HG02870 (cell line): ENCODE results near the gene RBKS.

ENCODE experiments used
- ATAC-seq: cut with Tn5 transposase; IDR thresholded peaks from one replicate; pipeline ENCODE4 v1.9.1; 2021; ENCODE audit warnings: mild to moderate bottlenecking, moderate library complexity; ENCODE audit not compliant: unreplicated experiment

Gene RBKS

DNA sequence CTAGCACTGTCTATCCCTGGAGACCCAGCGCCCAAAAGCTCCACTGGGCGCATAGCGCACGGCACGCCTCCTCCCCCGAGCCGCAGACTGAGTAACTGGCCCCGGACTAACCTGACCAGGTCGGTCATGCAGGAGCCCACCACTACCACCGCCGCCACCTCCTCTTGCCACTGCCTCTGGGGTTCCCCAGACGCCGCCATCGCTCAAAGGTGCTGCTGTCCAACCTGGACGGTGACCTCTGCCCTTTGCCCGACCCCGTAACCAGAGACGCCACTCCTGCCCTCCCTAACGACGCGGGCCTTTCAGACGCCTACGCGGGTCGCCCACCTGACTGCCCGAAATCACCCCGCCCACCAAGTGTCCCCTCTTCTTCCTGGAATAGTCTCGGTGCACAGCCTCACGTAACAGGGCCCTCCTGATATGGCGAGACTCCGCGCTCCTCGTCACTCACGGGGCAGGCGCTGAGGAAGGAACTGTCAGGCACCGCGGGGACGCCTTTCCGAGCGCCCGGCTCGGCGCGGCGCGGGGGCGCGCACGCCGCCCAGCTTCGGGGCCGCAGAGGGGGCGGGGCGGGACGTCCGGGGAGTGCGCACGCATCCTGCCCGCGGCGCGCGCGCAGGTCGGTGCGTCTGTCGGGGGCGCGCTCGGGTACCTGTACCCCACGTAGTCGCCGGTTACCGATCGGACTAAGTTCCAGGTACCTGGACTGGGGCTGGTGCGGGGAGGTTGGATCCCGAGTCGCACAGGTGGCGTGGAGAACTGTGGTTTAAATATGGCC lies at the start of gene RBKS, which contains the start of gene BABAM2:
Gene RBKS, minus strand, starts transcription at position 242 of the 778 bp plus-strand sequence. Its CDS starts 42 bp downstream, at position 200.
Gene BABAM2, plus strand, starts transcription at position 584 of the 778 bp plus-strand sequence. CDS start 3,828 bp downstream, outside the sequence.
- ATAC-seq = peak; percentile 66

DNA sequence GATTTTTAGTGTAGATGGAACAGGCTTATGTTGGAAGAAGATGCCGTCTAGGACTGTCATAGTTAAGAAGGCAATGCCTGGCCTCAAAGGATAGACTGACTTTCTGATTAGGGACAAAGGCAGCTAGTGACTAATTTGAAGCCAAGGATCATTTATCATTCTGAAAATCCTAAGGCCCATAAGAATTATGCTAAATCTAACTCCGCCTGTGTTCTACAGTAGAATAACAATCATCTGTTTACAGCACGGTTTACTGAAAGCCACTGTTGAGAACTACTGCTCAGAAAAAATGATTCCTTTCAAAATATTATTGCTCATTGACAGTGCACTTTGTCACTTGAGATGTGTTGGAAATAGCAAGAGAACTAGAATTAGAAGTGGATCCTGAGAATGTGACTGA lies 44.8 kb upstream of the RBKS start:
- no peak for ATAC-seq

DNA sequence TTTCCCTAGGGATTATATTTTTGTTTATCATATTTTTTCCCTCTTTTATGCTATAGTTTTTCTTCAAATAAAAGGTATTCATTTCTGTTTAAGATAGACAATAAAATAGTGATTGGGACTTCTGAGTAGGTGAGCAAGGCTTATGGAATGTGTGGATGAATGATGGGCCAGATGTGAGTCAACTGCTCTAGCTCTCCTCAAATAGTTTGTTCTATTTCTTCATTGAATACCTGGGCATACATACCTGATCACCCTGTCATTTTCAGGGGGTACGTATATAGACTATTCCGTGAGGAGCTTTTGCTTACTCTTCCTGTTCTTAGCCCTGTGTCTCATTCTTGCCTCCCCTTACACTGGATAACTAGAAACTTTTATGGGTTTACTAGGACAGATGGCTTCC lies 42.2 kb upstream of the RBKS start:
- no peak for ATAC-seq

DNA sequence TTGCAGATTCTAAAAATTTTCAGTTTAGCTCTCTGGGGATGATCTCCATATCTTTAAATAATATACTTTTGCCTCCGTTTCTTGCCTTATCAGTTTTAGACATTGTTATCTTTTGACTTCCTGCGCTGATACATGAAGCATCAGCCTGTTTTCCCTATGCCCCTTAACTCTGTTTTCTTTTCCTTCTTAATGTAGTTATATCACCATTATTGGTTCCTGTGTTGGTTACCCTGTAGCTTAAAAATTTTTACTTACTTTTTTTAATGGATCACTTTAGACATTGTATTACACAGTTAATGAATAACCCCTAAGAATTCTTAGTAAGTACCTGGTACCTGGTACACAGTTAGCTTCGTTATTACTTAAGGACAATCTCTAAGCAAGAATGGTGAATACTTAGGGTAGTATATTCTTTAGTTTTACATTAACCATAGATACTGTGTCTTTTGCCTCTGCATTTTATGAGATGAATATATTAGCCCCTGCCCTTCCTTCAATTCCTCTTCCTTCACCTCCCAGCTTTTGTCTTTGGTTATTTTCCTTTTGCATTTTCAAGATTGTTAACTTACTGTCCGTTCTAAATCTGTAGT lies 41.3 kb upstream of the RBKS start:
- ATAC-seq = no peak

DNA sequence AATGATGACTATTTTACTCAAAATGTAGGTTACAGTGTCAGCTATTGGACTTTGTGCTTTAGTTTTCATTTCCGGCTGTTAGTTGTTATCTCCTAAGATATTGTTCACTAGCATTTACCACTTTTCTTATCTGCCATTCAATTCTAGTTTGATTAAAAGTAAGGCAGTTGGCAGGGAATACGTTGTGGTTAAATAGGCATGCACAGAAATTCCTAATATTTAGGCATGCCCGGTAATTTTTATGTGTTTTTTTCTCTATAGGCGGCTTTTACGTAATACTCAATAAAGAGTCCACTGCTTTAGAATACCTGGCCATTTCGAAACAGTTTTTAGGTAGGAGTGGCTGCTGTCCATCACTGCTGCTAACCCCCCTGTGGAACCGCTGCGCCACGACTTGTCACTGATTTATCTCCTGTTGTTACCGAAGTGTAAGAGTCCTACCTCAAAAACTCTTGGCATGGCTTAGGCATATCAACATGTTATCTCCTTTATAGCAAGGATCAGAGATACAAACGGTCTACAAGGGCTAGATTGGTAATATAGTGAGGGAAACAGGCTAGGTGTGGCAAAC lies 39.8 kb upstream of the RBKS start:
- no peak for ATAC-seq

DNA sequence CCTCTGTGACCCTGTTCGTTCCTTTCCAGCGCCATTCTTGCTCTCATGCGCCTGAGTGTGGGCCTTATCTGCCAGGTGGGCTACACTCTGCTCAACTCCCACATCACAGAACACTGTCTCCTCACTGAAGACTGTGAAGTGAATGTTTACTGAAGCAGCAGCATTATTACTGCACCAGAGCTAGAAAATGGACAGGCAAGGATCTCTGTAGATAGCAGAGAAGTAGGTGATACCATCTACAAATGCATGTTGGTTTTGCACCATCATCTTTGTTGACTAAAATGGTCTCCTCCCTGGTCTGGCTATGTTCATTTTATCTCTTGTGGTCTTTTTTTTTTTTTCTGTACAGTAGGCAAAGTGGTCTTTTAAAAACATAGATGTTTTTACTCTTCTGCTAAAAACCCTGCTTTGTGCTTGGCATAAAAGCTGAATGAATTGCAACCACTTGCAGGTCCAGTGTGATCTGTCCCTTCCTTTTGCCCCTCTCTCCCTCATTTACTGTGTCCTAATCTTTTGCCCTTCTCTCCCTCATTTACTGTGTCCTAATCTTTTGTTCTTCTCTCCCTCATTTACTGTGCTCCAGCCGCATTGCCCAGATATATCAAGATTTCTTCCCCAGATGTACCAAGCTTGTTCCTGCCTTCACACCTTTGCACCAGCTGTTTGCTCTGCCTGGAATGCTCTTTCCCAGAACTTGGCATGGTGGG lies 35.7 kb upstream of the RBKS start:
- ATAC-seq = no peak

DNA sequence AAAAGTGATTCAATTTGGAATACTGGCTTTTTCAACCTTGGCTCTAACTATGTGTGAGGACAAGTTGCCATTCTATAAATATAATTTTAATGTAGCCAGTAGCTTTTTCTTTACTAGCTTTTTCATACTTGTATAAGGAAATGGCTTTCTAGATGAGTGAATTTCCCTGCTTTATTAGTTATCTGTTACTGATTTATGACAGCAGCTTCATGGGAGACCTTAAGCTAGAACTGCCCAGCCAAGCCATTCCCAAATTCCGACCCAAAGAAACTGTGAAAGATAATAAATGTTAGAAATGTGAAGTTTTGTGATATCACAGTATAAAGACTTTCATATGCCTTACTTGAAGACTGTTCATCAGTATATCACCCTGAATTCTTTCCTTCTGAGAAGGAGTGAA lies 32.7 kb upstream of the RBKS start:
- no peak for ATAC-seq

DNA sequence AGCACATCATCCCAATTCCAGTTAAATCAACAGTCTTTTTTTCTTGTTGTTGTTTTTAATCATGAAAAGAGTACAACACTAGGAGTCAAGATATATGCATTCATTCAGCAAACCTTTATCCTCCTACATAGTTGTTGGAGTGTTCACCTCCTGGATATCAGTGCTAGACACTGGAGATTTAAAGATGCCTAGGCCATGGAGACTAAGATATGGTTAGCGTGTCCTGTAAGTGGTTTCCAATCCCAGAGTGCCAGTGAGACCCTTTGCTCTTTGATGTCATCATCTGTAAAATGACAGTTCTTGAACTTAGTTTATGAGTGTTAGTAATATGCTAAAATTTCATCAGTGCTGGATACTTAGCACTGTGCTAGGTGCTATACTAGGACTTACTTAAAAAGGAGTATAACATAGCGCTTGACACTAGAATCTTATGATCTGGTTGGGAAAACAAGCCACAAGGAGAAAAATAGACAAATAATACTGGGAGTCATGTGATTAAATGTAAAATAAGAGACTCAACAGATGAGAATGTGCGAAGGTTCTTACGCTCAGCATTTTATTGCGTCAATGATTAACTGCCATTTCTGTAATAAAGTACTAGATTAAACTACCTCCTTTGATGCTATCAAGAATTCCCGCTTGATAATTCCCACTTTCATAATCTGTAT lies 31.8 kb upstream of the RBKS start:
- ATAC-seq = no peak

DNA sequence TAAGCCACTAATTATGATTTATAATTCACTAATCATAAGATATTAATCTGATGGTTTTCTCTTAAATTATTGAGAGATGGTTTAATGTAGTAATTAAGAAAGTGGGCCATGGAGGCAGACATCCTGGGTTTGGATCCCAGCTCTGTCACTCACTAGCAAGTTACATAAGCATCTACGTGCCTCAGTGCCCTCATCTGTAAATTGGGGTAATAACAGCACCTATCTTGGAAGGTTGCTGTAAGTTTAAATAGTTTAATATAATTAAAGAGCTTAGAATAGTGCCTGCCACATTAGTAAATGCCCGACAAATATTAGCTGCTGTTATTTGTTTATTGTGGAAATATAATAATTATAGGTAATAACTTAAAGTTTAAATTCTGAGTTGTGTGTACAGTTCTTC lies 31.2 kb upstream of the RBKS start:
- no peak for ATAC-seq

DNA sequence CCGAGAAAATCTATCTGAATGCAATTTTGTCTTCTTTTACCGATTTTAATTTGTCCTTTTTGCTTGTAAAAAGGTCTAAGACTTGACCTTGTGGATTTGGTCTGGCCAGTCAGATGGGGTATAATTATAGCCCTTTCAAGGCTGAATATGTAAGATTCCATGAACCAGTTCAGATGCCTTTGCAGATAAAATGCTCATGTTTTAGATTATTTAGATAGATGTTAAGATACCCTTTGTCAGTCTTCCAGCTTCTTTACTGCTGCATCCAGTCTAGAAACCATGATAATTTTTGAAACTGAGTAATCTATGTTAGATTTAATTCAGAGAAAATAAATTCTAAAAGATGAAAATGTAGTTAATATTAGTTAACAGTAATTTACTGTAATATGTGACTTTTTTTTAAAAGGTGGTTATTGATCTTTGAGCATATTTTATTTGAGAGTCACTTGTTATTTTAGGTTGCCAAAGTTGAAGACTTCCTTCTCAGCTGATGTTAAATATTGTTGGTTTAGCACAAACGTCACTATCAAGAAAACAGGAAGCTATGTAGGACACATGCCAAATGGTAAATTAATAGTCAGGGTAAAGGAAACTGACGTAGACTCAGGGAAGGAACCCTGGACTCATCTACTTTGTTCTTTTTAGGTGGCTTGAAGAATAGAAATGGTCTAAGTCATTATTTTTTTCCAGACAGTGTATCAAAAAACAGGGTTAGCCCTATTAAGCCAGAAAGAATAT lies 30.1 kb upstream of the RBKS start:
- ATAC-seq = no peak

DNA sequence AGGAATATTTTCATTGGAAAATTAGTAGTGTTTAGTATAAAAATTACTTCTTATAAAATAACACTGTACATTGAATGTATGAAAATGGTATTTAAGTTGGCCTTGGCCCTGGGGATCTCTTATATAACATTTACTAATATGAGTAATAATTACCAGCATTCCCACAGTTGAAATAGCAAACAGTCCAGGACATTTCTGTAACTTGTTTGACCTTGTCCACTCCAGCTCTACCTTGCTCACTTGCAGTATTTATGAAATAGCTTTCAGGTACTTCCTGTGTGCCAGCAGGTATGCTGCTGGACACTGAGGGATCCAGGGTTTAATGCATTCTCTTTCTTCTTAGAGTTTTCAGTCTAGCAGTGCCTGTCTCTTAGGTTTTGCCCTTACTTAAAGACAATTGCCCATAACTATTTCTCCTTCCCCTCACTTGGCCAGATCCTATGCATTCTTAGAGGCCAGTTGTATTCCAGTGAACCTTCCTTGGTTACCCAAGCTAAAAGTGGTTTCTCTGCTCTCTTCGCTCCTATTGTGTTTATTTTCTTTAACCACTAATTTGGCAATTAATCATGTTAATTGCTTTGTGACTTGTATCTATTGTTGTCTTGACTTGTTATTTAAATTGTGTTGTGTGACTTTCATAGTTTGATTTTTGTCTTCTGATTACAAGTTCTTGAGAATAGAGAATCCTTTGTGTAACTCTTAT lies 26.3 kb upstream of the RBKS start:
- ATAC-seq = no peak

DNA sequence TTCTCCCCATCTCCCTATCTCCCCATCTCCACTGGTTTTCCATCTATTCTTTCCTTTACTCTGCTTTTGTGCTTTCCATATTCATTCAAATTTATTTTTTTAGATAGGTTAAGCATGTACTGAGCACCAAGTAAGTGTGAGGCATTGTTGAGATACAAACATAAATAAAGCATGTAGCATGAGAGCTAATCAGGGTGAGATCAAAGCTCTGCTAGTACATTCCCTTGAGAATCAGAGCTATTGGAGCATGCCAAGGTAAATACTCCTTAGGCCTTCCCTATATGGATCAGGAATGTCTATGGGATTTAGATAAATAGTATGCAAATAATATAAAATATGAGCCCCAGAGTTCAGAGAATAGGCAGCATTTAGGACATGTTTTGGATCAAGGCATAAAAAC lies 25.7 kb upstream of the RBKS start:
- no peak for ATAC-seq

DNA sequence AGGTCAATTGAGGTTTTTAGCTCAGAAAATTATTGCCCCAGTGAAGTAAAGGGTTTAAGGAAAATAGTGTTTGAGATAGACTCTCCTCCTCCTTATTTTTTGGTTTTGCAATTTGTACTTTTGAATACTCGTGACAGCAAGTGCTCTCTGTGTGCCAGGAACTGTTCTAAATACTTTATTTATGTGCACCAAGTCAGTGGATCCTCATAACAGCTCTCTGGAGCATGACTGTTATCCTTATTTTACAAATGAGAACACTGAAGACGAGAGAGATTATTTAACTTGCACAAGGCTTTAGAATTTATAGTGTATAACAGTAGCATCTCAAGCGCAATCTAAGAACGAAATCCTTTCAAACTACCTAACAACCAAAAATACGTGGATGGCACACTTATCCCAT lies 25.0 kb upstream of the RBKS start:
- no peak for ATAC-seq

DNA sequence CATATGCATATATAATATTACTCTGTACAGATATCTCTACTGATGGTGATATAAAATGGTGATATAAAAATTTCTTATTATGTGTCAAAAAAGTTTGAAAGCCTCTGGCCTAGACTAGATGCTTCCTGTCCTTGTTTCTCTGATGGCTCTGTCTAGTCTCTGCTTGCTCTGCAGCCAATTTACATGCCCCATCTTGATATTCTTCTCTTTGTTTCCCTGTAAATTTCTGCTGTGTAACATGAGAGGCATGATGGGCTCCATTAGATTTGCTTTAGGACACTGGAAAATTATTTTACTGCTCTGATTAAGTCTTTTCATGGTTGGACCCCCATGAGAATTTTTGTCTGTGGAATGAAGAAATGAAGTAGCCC lies 24.6 kb upstream of the RBKS start:
- ATAC-seq = no peak

DNA sequence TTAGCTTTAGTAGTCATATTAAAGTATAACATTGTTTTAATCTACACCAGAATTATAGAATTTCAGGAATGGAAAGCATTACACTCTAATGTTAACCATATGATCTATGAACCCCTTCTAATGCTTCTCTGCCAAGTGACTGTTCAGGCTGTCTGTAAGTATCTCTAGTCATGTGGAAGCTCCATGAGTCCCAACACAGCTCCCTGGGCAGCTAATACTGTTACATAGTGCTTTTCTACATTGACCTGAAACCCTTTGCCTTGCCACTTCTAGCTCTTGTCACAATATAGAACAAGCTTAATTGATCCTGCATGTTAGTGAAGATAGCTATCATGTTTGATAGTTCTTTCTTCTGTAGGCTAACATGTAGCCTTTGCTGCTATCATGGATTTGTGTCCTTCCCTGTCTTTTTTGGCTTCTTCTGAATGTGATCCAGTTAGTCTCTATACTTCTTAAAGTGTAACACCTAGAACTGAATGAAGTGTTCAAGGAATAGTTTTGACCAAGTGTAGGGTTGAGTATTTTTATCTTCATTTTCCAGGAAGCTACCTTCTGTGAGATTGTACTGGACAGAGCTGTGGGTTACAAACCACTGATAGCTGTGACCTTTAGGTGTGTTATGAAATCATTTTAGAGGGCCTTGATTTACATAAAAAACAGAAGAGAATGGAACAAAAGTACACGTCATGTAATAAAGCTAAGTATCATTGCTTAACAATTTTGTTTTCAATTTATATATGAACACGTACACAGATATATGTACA lies 24.0 kb upstream of the RBKS start:
- no peak for ATAC-seq

DNA sequence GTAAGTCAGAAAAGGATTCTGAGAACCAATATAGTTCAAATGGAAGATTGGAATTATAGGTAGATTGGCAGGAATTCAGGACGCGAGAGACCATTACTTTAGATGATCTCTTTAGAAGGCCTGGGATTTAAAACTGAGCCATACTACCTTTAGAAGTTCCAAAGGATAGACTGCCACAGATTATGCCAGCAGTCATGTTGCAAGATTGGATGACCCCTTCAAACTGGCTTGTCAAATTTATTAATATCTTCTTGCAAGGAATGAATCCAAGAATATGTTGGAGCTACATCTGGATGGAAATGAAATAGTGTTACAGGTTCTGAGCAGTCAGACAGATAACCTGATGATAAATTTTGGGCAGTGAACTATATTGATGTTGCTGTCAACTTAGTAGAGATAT lies 22.3 kb upstream of the RBKS start:
- ATAC-seq = no peak

DNA sequence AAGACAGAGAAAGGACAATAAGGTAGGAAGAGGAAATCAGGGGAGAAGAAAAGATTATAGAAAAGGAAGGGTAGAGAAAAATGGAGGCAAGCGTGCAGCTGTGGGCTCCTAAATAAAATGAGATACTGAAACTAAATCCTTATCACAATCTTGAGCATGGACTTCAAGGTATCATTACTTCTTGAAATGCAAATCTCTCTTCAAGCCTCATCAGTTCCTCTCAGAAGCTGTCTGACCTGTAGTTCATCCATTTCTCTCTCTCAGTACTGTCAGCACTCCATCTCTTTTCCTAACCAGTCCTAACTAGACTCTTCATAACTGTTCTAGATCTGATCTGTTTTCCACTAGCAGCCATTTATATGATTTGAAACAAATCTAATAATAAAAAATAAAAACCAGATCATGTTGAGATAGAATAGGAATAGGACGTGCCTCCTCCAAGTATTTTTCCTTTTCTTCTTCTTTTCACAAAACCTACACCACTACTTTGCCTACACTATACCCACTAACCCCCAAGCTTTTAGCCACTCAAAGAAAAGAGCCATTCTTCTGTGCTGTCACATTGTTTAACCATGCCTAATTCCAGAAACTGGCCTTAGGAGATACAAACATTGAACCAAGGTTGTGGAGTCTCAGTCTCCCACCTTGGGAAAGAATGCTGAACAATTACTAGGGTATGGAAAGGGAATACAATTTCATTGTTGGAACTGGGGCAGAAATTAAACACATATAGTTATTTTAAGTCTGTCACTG lies 21.4 kb upstream of the RBKS start:
- ATAC-seq = no peak

DNA sequence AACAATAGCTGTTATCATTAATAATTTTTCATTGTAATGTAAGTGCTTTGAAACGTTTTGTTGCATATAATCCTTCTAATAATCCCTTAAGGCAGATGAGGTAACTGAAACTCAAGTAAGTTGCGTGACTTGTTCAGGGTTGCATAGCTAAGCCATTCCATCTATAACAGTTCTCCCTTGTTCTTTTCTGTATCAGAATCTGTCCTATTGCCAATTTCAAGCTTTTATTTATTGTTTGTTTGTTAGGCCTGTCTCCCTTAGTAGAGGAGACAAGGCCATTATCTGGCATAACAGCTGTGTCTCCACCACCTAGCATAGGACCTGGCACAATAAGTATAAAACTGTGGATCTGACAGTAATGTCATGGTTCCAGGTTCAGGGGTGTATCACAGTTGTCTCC lies 19.7 kb upstream of the RBKS start:
- no peak for ATAC-seq
